Activated CD4-positive, alpha-beta T cell treated with anti-CD3 and anti-CD28 coated beads for 1 hour (primary cell): Measurements from ENCODE around the gene GSN.

Source experiments
- DNase-seq: peaks from one replicate; pipeline ENCODE4 v3.0.0-alpha.2; 2020

GSN gene

DNA sequence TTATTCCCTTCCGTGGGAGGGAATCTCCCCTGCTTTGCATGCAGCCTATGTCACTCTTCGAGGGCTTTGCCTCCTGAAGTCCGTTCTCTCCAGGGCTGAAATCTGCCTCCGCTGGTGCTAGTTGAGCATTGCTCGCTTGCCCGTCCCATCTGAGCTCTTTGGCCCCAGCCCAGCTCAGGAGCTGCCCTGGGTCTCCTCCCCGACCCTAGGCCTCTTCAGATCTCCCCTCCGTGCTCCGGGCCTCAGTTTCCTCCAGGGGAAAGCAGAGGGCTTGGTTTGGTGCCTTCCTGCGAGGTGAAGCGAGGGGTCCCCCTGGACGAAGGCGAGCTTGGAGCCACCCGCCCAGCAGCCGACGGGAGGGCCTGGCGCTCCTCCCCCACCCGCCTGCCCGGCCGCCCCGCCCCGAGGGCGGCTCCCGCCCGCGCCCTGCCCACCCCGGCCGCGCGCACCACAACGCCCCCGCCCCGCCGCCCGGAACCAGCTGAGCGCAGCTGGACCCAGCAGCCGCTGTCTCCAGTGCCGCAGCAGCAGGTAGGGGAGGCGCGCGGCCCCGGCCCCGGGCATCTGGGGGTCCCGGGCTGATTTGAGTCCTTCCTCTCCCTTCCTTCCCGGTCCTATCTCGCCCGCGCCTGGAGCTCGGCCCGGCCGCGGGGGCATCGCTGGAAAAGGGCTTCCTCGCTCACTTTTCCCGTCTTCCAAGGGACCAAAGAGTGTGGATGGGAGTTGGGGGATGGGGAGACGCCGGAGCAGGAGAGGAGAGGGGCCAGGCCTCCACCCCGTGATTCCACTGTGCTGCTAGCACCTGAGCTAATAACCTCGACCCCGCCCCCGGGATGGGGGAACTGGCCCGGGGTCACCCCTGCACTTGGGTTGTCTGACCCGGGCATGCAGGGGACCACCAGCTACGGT, at the start of gene GSN:
GSN (plus strand) TSS at position 474 of the 909 bp plus-strand sequence. CDS start 33,810 bp downstream, outside the sequence.
- DNase-seq: peak; percentile 21

DNA sequence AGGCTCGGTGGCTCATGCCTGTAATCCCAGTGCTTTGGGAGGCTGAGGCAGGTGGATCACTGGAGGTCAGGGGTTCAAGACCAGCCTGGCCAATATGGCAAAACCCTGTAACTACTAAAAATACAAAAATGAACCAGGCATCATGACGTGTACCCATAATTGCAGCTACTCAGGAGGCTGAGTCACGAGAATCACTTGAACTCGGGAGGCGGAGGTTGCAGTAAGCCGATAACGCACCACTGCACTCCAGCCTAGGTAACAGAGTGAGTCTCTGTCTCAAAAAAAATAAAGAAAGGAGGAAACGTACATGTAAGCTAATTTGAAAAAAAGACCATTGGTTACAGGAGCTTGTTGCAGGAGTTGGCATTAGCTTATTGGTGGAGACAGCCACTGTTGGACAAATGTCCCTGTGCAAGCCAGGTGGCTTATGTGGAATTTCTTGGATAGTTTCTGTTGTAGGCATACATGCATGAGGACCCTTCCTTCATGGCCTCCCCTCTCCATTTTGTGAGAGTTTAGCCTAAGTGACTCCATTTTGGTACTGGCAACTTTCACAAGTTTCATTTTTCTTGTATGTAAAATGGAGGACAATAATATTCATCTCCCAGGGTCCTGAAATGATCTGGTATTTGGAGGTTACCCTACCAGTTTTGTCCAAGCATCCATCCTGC, 49.5 kb upstream of the GSN start:
- DNase-seq: no peak

DNA sequence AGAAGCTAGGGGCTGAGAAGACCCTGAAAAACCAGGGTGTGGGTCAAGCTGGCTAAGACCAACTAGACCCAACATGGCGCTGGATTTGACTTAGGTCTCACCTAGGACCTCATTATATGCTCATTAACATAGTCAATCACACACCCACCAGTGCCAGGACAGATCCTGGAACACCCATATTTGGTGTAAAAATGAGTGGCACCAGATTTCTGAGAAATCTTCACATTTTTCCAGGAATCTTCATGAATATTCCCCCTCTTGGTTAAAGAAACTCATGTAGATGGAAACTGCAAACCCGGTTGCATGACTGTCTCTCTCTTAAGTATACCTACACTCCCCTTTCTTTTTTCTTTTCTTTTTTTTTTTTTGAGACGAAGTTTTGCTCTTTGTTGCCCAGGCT, 48.4 kb upstream of the GSN start:
- DNase-seq: no peak

DNA sequence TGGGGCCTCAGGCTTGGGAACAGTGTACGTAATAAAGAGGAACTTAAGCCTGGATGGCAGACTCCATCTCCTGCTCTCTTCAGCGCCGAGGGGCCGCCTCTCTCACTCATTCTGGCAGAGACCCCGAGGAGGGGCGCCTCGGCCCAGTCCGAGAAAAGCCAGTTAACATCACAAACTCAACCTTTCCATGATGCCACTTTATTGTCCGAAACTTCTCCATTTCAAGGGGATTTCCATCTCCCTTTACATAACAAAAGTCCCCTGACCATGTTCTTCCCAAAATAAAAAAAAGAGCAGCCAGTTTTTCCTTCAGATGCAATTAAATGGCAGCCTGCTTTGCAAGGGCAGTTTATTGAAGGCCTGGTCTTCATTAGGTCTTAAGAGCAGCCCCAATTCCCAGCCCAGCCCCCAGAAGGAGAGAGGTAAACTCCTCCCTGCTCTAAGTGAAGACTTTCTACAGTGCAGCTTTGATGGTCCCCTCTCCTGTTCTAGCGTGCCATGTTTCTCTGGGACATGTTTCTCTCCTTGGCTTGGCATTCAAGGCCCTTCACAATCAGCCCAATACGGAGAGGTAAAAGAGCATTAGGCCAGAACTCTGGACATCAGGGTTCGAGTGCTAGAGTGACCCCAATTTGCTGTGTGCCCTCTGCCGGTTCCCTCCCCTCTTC, 46.8 kb upstream of the GSN start:
- DNase-seq: no peak

DNA sequence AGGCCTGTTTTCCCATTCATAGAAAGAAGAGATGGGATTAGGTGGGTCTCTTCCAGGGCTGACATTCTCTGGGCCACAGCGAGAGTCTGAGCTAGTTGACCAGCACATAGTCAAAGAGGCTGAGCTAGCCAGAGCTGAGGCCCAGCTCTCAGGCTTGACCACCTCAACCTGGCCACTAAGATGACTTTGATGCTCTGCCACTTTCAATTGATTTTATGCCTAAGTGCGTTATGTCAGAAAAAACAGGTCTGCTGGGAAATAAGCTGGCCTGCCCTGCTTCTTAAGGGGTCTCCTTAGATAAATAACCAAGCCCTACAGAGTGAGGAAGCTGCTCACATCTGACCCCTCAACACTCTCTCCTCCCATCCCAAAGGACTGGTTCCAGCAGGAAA, 46.3 kb upstream of the GSN start:
- DNase-seq: no peak

DNA sequence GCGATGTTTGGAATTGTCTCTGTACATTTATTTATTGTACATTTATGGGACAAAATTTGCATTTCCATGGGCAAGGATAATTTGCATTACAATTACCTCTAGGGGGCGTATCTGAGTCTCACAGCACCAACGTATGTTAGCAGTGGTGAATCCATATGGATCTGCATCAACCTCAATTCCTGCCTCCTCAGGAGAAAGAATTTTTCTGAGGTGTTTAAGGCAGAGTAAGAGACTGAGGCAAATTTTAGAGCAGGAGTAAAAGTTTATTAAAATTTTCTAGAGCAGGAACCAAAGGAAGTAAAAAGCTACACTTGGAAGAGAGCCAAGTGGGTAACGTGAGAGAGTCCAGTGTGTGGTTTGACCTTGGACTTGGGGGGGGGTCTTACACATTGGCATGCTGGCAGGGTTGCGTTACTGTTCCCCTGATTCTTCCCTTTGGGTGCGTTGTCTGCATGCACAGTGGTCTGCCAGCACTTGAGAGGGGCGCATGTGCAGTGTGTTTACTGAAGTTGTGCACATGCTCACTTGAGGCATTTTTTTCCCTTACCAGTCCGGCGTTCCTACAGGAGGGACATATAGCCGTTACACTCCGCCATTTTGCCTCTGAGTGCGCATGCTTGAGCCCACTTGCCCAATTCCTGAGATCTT, 45.3 kb upstream of the GSN start:
- DNase-seq: no peak

DNA sequence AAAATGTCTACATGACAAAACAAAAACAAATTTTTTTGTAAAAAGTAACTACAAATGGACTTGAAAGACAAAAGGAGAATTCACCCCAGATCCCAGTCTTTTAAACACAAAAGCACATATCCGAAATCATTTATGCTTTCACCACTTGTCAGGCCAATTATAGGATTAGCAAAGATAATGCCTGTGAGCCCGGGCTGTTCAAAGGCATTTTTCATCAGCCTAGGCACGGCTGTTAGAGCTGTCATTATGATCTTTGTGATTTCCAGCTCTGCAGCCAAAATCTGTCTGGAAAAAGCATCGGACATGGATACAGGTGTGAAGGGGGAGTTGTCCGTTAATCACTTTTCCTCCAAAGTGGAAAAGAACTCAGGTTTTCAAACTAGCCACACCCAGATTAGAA, 42.7 kb upstream of the GSN start:
- DNase-seq: no peak

DNA sequence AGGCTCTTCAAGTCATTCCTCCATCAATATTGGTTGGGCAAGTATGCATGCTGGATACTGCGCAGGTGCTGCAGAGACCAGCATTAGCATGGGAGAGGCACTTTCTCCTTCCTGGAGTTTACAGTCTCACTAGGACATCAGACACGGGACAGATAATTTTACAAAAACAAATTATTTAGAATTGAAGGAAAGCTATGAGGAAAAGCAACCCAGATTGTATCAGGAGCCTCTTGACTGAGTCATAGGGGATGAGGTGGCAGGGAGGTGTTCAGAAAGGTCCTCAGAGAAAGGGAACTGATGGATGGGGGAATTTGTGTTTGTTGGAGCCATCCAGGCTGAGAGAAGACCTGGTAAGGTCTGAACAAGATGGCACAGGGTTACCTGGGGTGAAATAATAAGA, 41.8 kb upstream of the GSN start:
- no peak for DNase-seq

DNA sequence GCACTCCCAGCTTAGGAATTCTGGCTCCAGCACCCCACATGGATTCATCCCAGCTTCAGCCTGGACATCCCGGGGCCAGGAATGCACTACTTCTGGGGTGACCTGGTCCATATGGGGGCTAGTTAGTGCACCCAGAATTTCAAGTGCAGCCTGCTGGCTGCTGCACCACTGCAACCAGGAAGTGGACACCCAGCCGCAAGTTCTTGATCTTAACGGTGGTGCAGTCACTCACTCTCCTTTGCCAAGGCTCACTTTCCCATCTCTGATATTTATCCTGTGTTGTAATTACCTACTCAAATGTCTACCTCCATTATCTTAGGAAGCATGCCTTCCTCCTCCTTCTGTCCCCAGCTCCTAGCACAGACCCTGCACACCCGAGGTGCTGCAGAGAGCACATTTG, 40.1 kb upstream of the GSN start:
- no peak for DNase-seq

DNA sequence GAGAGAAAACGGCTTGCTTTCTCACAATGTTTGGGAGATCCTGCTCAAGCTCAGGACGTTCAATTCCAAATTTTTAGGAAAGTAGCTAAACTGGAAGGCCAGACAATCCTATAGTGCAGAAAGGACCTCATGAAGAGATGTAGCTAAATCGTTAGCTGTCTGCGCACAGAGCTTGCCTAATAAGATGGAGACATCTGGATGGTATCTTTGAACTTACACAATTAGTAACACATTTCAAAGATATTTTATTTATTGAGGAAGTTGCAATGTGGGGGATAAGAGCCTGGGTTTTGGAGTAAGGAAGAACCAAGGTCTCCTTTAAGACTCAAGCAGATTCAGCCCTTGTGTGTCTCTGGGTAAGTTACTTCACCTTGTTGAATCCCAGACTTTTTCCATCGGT, 37.7 kb upstream of the GSN start:
- DNase-seq: no peak

DNA sequence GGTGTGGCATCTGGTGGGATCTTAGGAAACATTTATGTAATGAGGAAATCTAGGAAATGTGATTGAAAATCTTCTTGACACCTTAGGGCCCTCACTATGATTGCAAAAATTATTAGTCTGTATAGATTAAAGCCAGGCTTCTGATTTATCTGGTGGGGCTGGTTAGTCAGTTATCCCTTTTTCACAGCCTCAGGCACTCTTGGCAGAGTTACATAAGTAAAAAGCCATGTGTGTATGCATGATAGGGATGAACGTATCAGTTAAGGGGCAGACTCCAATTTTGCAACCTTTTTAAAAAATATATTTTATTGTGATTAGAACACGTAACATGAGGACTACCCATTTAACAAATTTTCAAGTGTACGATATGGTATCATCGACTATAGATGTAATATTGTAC, 35.7 kb upstream of the GSN start:
- DNase-seq: no peak

DNA sequence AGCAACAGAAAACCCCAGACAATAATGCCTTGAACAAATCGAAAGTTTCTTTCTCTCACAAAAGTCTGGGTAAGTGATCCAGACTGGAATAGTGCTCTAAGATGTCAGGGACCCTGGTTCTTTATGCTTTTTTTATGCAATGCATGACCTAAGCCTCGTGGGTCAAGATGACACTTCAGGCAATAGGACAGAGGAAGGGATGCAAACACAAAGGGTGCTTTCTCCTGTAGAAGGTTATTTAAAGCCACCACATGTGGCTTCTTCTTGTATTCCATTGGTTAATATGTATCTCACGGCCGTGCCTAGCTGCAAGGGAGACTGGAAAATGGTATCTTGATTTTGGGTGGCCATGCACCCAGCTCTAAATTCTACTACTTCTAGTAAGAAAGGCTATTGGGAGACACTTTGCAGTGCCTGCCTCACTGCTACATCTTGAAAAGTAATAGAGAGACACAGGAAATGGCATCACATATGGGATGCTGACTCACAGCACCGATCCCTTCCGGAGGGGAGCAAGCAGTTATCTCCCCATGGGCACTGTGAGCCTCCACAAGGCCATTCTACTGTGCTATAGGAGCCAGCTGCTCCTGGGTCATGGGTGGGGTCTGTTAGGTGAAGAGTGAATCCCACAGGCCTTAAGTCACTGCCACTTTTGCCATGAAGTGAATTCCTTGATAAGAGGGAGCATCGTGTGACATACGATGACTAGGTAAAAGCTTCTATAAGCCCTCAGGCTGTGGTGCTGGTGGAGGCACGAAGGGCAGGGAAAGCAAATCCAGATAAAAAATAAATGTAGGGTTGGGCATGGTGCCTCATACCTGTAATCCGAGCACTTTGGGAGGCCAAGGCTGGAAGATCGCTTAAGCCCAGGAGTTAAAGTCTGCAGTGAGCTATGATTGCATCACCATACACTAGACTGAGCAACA, 33.8 kb upstream of the GSN start:
- DNase-seq: no peak

DNA sequence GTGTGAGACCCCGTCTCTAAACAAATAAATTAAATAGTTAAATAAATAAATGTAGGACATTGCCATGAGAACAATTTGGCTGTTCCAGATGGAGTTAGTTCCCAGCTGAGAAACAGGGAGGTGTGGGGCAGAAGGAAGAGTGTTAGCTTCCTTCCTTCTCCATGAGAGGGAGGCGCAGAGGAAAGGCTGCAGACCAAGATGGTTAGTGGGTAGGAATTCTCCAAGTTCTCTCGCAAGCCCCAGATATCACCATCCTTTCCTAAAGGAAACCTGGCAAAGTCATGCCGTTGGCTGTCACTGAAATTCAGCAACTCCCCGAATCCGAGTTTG, 33.2 kb upstream of the GSN start:
- no peak for DNase-seq

DNA sequence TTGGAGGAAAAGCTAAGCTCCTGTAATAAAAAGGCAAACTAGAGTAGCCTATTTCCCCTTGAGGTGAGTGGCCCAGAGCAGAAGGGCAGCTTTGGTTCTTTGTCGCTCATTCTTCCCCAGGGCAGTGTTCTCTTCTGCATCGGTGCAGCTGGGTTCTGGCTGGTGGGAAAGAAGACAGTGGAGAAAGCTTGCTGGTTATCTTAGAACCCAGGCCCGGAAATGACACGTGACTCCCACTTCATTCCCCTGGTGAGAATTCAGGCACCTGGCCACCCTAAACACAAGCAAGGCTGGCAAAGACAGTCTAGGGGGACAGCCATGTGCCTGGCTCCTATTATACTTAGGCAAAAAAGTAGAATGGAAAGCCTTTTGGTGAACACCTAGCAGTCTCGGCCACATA, 32.5 kb upstream of the GSN start:
- DNase-seq: no peak

DNA sequence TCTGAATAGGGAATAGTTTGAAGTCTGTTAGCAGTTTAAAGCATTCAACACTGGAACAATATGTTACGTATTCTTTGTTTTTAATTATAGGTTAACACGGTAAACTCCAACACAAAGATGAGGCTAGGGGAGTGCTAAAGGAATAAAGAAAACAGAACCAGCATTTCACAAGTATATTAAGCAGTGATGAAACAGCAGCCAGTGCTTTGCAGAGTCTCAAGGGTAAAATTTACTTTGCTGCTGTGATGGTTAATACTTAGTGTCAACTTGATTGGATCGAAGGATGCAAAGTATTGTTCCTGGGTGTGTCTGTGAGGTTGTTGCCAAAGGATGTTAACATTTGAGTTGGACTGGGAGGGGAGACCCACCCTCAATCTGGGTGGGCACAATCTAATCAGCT, 30.0 kb upstream of the GSN start:
- no peak for DNase-seq

DNA sequence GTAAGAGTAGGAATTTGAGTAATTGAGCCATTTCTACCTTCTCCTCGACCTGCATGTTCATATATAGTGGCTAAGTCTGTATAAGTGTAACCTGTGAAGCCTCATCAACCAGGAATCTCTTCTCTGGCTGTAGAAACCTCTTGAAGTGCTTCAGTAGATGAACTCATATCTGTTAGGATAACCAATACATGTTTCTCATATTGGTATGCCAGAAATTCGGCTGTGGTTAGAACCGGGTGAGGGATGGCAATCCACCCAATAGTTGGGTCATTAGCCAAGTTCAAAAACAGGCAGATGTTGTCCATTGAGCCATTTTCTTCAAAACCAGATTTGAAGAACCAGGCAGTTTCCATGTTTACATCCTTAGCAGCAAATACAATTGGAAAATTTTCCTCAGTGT, 28.9 kb upstream of the GSN start:
- DNase-seq: no peak

DNA sequence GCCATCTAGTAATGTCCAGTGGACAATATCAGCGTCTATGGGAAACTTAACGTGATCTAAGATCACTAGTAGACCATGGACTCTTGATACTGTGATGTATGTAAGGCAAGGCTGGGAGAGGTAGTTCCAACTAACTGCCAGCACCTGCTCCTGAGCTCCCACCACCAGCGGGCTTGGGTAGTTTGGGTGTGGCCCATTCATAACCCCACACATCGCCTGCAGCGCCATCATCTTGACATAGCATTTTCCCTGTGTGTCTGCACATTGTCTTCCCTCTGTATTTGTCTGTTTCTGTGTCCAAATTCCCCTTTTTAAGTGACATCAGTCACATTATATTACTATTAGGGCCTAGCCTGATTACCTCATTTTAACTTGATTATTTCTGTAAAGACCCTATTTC, 28.1 kb upstream of the GSN start:
- DNase-seq: no peak

DNA sequence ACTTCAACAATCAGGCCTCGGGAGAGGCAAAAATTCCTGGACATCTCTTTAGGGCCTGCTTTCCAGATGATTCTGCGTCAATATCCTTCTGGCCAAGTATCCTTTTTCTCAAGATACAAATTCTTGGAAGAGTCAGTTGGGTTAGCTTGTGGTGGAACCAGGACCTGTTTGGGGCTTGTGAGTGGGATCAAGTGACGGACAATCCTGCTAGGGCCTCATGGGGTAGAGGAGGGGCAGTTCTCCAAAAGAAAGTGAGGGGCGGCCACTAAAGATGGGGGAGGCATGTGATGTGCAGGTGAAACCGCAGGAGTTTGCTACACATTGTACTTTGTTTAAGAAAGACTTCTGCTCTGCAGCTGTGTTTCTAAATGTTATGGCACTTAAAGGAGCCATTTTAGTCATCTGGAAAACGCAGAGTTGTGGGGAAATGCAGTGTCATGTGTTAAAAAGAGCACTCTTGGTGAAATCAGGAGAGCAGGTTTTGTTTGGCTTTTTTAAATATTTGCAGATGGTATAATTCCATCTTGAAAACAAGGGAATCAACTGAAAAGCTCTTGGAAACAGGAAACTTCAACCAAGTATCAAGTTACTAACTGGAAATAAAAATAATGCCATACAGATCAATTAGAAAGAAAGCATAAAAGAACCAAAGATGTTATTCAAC, 27.4 kb upstream of the GSN start:
- no peak for DNase-seq

DNA sequence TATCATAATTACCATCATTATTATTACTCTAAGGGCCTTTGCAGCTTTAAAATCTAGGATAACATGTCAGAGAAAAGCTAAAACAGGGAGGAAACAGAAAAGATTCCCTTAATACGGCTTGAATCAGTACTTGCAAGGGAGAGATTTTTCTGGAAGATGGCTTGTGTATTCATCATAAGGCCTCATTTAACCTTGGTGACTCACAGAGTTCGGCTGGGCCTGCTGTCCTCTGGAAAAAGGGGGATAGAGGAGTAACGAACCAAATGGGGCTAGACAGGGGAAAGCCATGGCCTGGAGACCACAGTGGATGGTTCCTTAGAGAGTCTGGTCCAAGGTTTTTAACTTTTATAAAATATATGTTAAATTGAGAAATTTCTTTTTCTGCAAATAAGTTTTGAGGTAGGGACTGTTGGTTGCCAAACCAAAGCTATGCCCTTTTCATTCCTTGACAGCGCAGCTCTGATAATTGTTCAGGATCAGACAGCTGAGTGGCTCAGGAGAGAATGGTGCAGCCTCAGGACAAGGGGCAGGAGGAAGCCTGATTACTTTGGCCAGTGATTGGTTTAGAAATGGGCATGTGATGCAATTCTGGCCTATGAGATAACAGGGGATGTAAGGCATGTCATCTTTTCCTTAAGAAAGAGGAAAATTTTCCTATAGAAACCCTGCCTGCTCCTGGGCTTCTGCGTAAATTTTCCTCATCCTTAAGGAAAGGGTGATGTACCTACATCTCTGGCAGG, 25.6 kb upstream of the GSN start:
- DNase-seq: no peak

DNA sequence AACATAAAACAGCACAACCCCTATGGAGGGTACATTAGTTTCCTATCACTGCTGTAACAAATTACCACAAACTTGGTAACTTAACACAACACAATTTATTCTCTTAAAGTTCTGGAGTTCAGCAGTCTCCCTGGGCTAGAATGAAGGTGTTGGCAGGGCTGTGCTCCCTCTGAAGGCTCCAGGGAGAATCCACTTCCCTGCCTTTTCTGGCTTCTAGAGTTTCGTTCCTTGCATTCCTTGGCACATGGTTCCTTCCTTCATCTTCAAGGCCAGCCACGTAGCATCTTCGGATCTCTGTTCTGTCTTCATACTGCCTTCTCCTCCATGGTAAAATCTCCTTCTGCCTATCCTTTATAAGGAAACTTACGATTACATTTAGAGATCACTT, 25.0 kb upstream of the GSN start:
- no peak for DNase-seq
